NT2/D1 (cell line): ENCODE measurements around the gene CTNNA3.

Experiments used
- SUZ12 ChIP-seq: IDR thresholded peaks from 2 replicates; pipeline ENCODE4 v1.6.1; 2011; ENCODE audit not compliant: insufficient read length, insufficient read depth; ENCODE audit errors: extremely low read depth
- YY1 ChIP-seq: IDR thresholded peaks from 2 replicates; pipeline ENCODE4 v1.6.1; 2011; ENCODE audit not compliant: insufficient read length, insufficient read depth
- ZNF274 ChIP-seq: IDR thresholded peaks from 2 replicates; pipeline ENCODE4 v1.6.1; 2011; ENCODE audit warnings: mild to moderate bottlenecking, low read depth, low read length

DNA sequence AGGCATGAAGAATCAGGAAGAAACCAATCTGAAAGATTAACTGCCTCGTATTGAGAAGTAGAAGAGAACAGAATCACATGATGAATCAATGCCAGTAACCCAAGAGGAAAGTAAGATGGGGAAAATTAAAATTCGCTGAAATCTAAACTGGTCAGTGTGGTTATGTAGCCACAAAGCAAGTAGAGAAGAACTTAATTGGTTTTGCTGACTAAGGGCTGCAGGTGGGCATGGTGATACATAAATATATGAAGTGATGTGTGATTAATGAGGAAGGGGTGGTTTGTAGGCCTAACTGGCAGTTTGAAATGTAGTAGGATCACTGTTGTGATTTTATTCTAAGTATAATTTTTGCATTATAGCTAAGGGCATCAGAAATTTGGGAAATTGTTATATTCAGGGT lies 853.6 kb downstream of the CTNNA3 start:
- no peak for TF ChIP-seq YY1
- no peak for TF ChIP-seq SUZ12
- TF ChIP-seq ZNF274, result no peak
